ENCODE data around the gene VPS16.

DNA sequence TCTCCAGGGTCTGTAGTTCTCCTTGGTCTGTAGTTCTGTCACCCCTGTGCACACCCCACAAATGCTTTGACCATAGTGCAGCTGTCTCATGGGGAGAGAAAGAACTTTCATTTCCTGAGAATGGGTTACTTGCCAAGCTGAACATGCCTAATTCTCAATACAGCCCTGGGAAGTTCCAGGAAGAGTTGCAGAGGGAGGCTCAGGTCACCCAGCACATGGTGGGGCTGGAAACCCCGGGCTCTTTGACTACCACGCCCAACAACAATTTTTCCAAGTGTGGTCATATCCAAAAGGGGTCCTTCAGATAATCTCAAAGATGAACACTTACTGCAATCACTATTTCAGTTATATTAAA, 30.5 kb downstream of the VPS16 start:
- TF ChIP-seq, protein P1, sequence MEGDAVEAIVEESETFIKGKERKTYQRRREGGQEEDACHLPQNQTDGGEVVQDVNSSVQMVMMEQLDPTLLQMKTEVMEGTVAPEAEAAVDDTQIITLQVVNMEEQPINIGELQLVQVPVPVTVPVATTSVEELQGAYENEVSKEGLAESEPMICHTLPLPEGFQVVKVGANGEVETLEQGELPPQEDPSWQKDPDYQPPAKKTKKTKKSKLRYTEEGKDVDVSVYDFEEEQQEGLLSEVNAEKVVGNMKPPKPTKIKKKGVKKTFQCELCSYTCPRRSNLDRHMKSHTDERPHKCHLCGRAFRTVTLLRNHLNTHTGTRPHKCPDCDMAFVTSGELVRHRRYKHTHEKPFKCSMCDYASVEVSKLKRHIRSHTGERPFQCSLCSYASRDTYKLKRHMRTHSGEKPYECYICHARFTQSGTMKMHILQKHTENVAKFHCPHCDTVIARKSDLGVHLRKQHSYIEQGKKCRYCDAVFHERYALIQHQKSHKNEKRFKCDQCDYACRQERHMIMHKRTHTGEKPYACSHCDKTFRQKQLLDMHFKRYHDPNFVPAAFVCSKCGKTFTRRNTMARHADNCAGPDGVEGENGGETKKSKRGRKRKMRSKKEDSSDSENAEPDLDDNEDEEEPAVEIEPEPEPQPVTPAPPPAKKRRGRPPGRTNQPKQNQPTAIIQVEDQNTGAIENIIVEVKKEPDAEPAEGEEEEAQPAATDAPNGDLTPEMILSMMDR (optimal IDR thresholded peaks at IDR 0.05 in 1 of 3, IDR thresholded peaks at IDR 0.05 in 1 of 3, conservative IDR thresholded peaks at IDR 0.05 in 1 of 3; ENCODE audit: extremely low read depth in 1 of 3, insufficient read depth in 2 of 3, low read length in 3 of 3) = no peak
- TF ChIP-seq EZH2 (IDR thresholded peaks at IDR 0.05; ENCODE audit: low read length) = no peak

All from keratinocyte (primary cell).